ENCODE results near the gene MAPKAPK5. TPM values are rescaled to one million over a fixed set of nuclear protein-coding genes. Genes with fewer than 3 reads are reported as not detected.

MAPKAPK5 gene
- total and polyA plus RNA-seq, 2 of the 13 experiments (the other 11 are each of a cell fraction or from before 2014, with no cell fraction given): 43.2 to 58.2 TPM

- WGBS (ENCODE audit: low lambda C conversion rate): 96% methylated on average over 1 of the region's 1 CpG
- no peak overlapping the region for H2AFZ ChIP-seq (ENCODE audit: low read length)
- no peaks in the 10 kb centered on the region for H3K27me3 ChIP-seq (ENCODE audit: control insufficient read depth in 1 of 2, insufficient read depth in 2 of 2, low read length in 2 of 2)
- no peak overlapping the region for H3K9ac ChIP-seq (ENCODE audit: insufficient read depth, low read depth, low read length)
- in situ Hi-C loops (cut with HindIII; ENCODE audit: extremely low pct_ligation_motif_present, low pct_unique_long_range_greater_than_20kb) (no loop called here), intact Hi-C loops (cut with micrococcal nuclease; ENCODE audit: unreplicated experiment) (no loop called here)
- BruUV-seq (replicated peaks): no TSS peak
- DNase-seq (ENCODE audit: low spot score): no peak
- H3K36me3 ChIP-seq (replicated peaks in 1 of 2; ENCODE audit: control insufficient read depth in 1 of 2, insufficient read depth in 2 of 2, low read length in 2 of 2): peaks cover 11 to 44% of the 10 kb centered on the region in 2 experiments
- 0 out of 2 replicates have a peak, but pooled peaks cover 7% of the 10 kb centered on the region for H3K4me1 ChIP-seq (ENCODE audit: insufficient read depth, low read length)
- POLR2A ChIA-PET: no interaction called here
- no peaks in the 10 kb centered on the region for H4K20me1 ChIP-seq (ENCODE audit: insufficient read depth, low read length)
- FAIRE-seq: no peak
- TF ChIP-seq SNRNP70 (IDR thresholded peaks at IDR 0.05; ENCODE audit: low read depth, low read length): no peak
- no peak for TF ChIP-seq HNF4G (IDR thresholded peaks at IDR 0.05; ENCODE audit: borderline replicate concordance, low read depth, low read length)
- TF ChIP-seq HNF4G (CRISPR knock-in tag; IDR thresholded peaks at IDR 0.05; ENCODE audit: borderline replicate concordance, low read depth): no peak
- no peak for TF ChIP-seq MIXL1 (CRISPR knock-in tag; IDR thresholded peaks at IDR 0.05)
- no peak for TF ChIP-seq ZMYM2 (CRISPR knock-in tag; IDR thresholded peaks at IDR 0.05)
- TF ChIP-seq, protein P1, sequence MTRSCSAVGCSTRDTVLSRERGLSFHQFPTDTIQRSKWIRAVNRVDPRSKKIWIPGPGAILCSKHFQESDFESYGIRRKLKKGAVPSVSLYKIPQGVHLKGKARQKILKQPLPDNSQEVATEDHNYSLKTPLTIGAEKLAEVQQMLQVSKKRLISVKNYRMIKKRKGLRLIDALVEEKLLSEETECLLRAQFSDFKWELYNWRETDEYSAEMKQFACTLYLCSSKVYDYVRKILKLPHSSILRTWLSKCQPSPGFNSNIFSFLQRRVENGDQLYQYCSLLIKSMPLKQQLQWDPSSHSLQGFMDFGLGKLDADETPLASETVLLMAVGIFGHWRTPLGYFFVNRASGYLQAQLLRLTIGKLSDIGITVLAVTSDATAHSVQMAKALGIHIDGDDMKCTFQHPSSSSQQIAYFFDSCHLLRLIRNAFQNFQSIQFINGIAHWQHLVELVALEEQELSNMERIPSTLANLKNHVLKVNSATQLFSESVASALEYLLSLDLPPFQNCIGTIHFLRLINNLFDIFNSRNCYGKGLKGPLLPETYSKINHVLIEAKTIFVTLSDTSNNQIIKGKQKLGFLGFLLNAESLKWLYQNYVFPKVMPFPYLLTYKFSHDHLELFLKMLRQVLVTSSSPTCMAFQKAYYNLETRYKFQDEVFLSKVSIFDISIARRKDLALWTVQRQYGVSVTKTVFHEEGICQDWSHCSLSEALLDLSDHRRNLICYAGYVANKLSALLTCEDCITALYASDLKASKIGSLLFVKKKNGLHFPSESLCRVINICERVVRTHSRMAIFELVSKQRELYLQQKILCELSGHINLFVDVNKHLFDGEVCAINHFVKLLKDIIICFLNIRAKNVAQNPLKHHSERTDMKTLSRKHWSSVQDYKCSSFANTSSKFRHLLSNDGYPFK (CRISPR knock-in tag; IDR thresholded peaks at IDR 0.05; ENCODE audit: borderline replicate concordance): no peak
- no peak for TF ChIP-seq ZNF672 (CRISPR knock-in tag; IDR thresholded peaks at IDR 0.05)
- no peak for TF ChIP-seq ZNF468 (CRISPR knock-in tag; IDR thresholded peaks at IDR 0.05)
- no peak for TF ChIP-seq THRA (CRISPR knock-in tag; IDR thresholded peaks at IDR 0.05; ENCODE audit: borderline replicate concordance)
- no peak for TF ChIP-seq ZNF280B (CRISPR knock-in tag; IDR thresholded peaks at IDR 0.05; ENCODE audit: borderline replicate concordance)
- no peak for TF ChIP-seq SP1 (IDR thresholded peaks at IDR 0.05)
- no peak for TF ChIP-seq SP1 (CRISPR knock-in tag; IDR thresholded peaks at IDR 0.05)
- TF ChIP-seq, protein P2, sequence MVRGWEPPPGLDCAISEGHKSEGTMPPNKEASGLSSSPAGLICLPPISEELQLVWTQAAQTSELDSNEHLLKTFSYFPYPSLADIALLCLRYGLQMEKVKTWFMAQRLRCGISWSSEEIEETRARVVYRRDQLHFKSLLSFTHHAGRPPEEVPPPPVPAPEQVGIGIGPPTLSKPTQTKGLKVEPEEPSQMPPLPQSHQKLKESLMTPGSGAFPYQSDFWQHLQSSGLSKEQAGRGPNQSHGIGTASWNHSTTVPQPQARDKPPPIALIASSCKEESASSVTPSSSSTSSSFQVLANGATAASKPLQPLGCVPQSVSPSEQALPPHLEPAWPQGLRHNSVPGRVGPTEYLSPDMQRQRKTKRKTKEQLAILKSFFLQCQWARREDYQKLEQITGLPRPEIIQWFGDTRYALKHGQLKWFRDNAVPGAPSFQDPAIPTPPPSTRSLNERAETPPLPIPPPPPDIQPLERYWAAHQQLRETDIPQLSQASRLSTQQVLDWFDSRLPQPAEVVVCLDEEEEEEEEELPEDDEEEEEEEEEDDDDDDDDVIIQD (CRISPR knock-in tag; IDR thresholded peaks at IDR 0.05; ENCODE audit: low read depth): no peak
- H3K27ac ChIP-seq (ENCODE audit: extremely low read length, insufficient read depth, low read length): no peak overlapping the region
- peaks cover 33% of the 10 kb centered on the region for H3K79me2 ChIP-seq (ENCODE audit: insufficient read depth, low read length)
- no peak overlapping the region for H3K4me3 ChIP-seq (replicated peaks in 1 of 3; ENCODE audit: insufficient read depth in 1 of 3, low read depth in 2 of 3, low read length in 3 of 3)
- ATAC-seq: no peak
- CTCF ChIA-PET (ENCODE audit: low intra/inter-chr PET ratio, low total read pairs): no interaction called here
- no peaks in the 10 kb centered on the region for H3K9me3 ChIP-seq (ENCODE audit: low read length)
- no peak overlapping the region for H3K4me2 ChIP-seq (ENCODE audit: low read depth, low read length)
Measured at GRCh38 chr12:111864913-111865312, 22.9 kb downstream of the MAPKAPK5 start.

Data from HepG2 (cell line).